BLaER1 (cell line): ENCODE results near the gene IGFBP5.
A peak's percentile ranks its signal among the peaks of the same experiment; 100 is the strongest.

Source experiments
- H3K27ac ChIP-seq: shearing (Covaris generic); formaldehyde crosslinking; 2 replicates; pipeline ENCODE4 v1.8.1; 2022
- H3K27me3 ChIP-seq: shearing (Covaris generic); formaldehyde crosslinking; 2 replicates; pipeline ENCODE4 v1.8.1; 2022
- H3K36me3 ChIP-seq: shearing (Covaris generic); formaldehyde crosslinking; 2 replicates; pipeline ENCODE4 v1.8.1; 2022
- H3K4me1 ChIP-seq: shearing (Covaris generic); formaldehyde crosslinking; 2 replicates; pipeline ENCODE4 v1.8.1; 2022
- H3K4me2 ChIP-seq: shearing (Covaris generic); formaldehyde crosslinking; 2 replicates; pipeline ENCODE4 v1.8.1; 2022
- H3K4me3 ChIP-seq: shearing (Covaris generic); formaldehyde crosslinking; 2 replicates; pipeline ENCODE4 v1.8.1; 2022
- H3K9ac ChIP-seq: shearing (Covaris generic); formaldehyde crosslinking; 2 replicates; pipeline ENCODE4 v1.8.1; 2022
- H3K9me3 ChIP-seq: shearing (Covaris generic); formaldehyde crosslinking; 2 replicates; pipeline ENCODE4 v1.8.1; 2022
- H4K20me1 ChIP-seq: shearing (Covaris generic); formaldehyde crosslinking; 2 replicates; pipeline ENCODE4 v1.8.1; 2022
- Cebpa-rat ChIP-seq: shearing (Covaris generic); IDR thresholded peaks from 2 replicates; pipeline ENCODE4 v1.8.1; 2022

Gene IGFBP5

GRCh38 chr2:216698895-216699294 lies 3.5 kb upstream of the IGFBP5 start:
- peaks cover 27% of the 10 kb centered on the region for H4K20me1 ChIP-seq
- no peak for TF ChIP-seq Cebpa-rat
- H3K4me3 ChIP-seq = no peak overlapping the region
- no peaks in the 10 kb centered on the region for H3K9me3 ChIP-seq
- H3K36me3 ChIP-seq = no peaks in the 10 kb centered on the region
- no peak overlapping the region for H3K27ac ChIP-seq
- H3K4me1 ChIP-seq = peaks cover 11% of the 10 kb centered on the region
- H3K9ac ChIP-seq = no peak overlapping the region
- H3K4me2 ChIP-seq = no peak overlapping the region
- peaks cover 36% of the 10 kb centered on the region for H3K27me3 ChIP-seq

- Histone ChIP-seq H3K4me2 (no peak overlapping the region), H3K9me3 (no peaks in the 10 kb centered on the region), H3K27me3 (peaks cover 42% of the 10 kb centered on the region), H4K20me1 (peaks cover 31% of the 10 kb centered on the region), H3K9ac (no peak overlapping the region), H3K27ac (no peak overlapping the region), H3K4me1 (peaks cover 15% of the 10 kb centered on the region), H3K4me3 (no peak overlapping the region), H3K36me3 (no peaks in the 10 kb centered on the region)
- TF ChIP-seq Cebpa-rat = no peak
Measured at GRCh38 chr2:216698293-216698692, 2.9 kb upstream of the IGFBP5 start.

- no peak overlapping the region for H3K9ac ChIP-seq
- H3K27me3 ChIP-seq = peaks cover 56% of the 10 kb centered on the region
- no peak overlapping the region for H3K4me3 ChIP-seq
- H4K20me1 ChIP-seq = peaks cover 40% of the 10 kb centered on the region
- H3K4me2 ChIP-seq = no peak overlapping the region
- no peaks in the 10 kb centered on the region for H3K36me3 ChIP-seq
- no peak for TF ChIP-seq Cebpa-rat
- no peaks in the 10 kb centered on the region for H3K9me3 ChIP-seq
- no peak overlapping the region for H3K27ac ChIP-seq
- peaks cover 25% of the 10 kb centered on the region for H3K4me1 ChIP-seq
Measured at GRCh38 chr2:216696751-216697560, 1.6 kb upstream of the IGFBP5 start.

- no peak for TF ChIP-seq Cebpa-rat
- H3K36me3 ChIP-seq = no peaks in the 10 kb centered on the region
- peaks cover 62% of the 10 kb centered on the region for H3K27me3 ChIP-seq
- peaks cover 27% of the 10 kb centered on the region for H3K4me1 ChIP-seq
- no peak overlapping the region for H3K9ac ChIP-seq
- H4K20me1 ChIP-seq = peaks cover 44% of the 10 kb centered on the region
- H3K9me3 ChIP-seq = no peaks in the 10 kb centered on the region
- no peak overlapping the region for H3K4me2 ChIP-seq
- H3K27ac ChIP-seq = no peak overlapping the region
- H3K4me3 ChIP-seq = no peak overlapping the region
Measured at GRCh38 chr2:216696321-216696720, 972 bp upstream of the IGFBP5 start.

GRCh38 chr2:216694826-216695217 lies 527 bp downstream of the IGFBP5 start:
- Histone ChIP-seq H3K27ac (no peak overlapping the region), H3K4me2 (peak overlapping the region; percentile 96), H3K9ac (no peak overlapping the region), H3K9me3 (no peaks in the 10 kb centered on the region), H4K20me1 (peaks cover 48% of the 10 kb centered on the region), H3K4me1 (peaks cover 27% of the 10 kb centered on the region), H3K27me3 (peaks cover 76% of the 10 kb centered on the region), H3K4me3 (peak overlapping the region; percentile 65), H3K36me3 (no peaks in the 10 kb centered on the region)
- no peak for TF ChIP-seq Cebpa-rat

GRCh38 chr2:216694082-216694825 lies 1.1 kb downstream of the IGFBP5 start:
- TF ChIP-seq Cebpa-rat = no peak
- Histone ChIP-seq H3K9me3 (no peaks in the 10 kb centered on the region), H3K27me3 (peaks cover 82% of the 10 kb centered on the region), H3K4me1 (peaks cover 27% of the 10 kb centered on the region), H3K4me3 (peak overlapping the region; percentile 65), H3K36me3 (no peaks in the 10 kb centered on the region), H3K9ac (no peak overlapping the region), H3K27ac (no peak overlapping the region), H4K20me1 (peaks cover 50% of the 10 kb centered on the region), H3K4me2 (peak overlapping the region; percentile 96)

GRCh38 chr2:216693414-216694080 lies 1.8 kb downstream of the IGFBP5 start:
- Histone ChIP-seq H3K4me2 (peak overlapping the region; percentile 96), H3K4me1 (peaks cover 27% of the 10 kb centered on the region), H4K20me1 (peaks cover 57% of the 10 kb centered on the region), H3K36me3 (no peaks in the 10 kb centered on the region), H3K27me3 (peaks cover 89% of the 10 kb centered on the region), H3K4me3 (peak overlapping the region; percentile 65), H3K9ac (no peak overlapping the region), H3K9me3 (no peaks in the 10 kb centered on the region), H3K27ac (no peak overlapping the region)
- TF ChIP-seq Cebpa-rat = no peak

- Histone ChIP-seq H3K4me2 (peak overlapping the region; percentile 96), H3K36me3 (no peaks in the 10 kb centered on the region), H3K27ac (no peak overlapping the region), H3K9me3 (no peaks in the 10 kb centered on the region), H3K4me3 (peak overlapping the region; percentile 59), H3K9ac (no peak overlapping the region), H4K20me1 (peaks cover 58% of the 10 kb centered on the region), H3K4me1 (peaks cover 27% of the 10 kb centered on the region), H3K27me3 (peaks cover 91% of the 10 kb centered on the region)
- no peak for TF ChIP-seq Cebpa-rat
Measured at GRCh38 chr2:216692636-216693413, 2.5 kb downstream of the IGFBP5 start.
